Measurements from ENCODE around the gene ZBTB3.
"Not testable (repeated sequence)": the region's sequence is repeated elsewhere in the genome, so short reads cannot be mapped to it uniquely, and the experiment has no call there.

The ZBTB3 gene

GRCh38 chr11:62755086-62755615 is 1.2 kb upstream of the ZBTB3 start:
- no peak for DNase-seq

DNA sequence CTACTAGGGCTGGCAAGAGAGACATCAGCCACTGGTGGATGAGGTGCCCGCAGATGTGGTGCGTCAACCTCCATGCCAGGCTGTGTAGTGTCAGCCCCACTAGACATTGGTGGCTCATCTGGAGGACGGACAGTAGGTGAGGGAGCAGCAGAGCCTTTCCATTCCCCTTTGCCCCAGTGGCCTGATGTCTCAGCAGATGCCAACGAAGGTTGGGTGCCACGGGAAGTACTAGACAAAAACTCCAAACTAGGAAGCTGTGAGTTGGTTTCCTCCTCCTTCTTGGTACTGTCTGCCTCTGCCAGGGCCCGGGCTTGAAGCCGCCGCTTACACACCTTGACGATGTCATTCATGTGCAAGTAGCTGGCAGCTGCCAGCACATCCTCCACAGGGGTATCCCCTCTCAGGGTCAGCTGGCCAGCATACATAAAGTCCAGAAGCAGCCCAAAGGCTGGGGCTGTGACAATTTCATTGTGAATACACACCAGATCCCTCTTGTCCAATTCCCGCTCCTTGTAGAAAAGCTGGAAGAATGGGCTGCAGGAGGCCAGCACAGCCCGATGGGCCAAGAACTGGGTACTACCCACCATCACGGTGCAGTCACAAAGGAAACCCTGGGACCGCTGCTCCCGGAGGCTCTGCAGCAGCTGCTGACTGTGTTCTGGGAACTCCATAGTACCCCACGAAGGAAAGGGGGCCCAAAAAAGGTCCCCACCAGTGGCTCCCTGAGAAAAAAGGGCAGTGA is 795 bp downstream of the ZBTB3 start:
- DNase-seq = no peak

DNA sequence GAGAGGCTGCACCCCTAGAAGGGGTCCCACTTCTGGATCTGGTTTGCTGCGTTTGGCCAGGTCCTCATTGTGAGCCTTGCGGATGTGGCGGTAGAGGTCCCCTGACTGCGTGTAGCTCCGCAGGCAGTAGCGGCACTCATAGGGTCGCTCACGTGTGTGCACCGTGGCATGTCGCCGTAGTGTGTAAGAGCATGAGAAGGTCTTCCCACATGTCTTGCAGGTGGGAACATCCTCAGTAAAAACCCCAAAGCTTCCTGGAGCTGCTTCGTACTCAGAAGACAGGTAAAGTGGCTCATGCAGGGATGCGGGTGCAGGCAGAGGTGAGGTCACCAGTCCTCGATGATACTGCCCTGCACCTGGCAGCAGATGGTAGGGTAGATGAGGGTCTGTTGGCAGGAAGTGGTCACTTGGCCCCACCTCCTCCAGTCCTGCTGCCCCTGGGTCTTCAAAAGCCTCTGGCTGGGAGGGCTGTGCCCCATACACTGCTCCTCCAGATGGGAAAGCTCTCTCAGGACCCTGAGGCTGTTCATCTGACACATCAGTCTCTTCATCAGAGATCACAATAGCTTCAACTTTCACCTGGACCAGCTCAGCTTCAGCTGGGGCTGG is 1.7 kb downstream of the ZBTB3 start:
- DNase-seq = no peak

DNA sequence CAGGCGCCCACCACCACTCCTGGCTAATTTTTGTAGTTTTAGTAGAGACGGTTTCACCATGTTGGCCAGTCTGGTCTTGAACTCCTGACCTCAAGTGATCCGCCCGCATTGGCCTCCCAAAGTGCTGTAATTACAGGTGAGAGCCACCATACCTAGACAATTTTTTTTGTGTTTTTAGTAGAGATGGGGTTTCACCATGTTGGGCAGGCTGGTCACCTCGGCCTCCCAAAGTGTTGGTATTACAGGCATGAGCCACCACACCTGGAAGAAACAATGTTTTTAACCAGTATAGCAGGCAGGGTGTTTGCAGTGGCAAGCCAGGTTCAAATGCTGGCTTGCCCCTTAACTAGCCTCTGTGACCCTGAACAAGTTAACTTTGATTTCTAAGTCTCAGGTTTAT is 4.0 kb downstream of the ZBTB3 start:
- not testable (repeated sequence) for DNase-seq

GRCh38 chr11:62747475-62748160 is 6.3 kb downstream of the ZBTB3 start:
- no peak for DNase-seq

- DNase-seq = no peak
Measured at GRCh38 chr11:62737196-62737595, 16.8 kb downstream of the ZBTB3 start.

DNA sequence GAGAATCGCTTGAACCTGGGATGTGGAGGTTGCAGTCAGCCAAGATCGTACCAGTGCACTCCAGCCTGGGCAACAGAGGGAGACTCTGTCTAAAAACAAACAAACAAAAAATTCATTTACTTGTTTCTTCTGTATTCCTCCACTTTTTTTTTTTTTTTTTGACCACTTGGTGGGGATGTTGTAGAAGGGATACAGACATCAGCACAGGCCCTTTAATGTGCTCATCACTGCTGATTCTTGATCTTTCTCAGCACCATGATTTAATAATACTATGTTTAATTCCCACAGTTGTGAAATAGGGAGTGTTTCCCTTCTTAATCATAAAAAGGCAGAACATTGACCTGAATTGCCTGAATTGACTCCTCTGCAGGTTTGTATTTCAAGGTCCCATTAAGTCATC is 21.1 kb downstream of the ZBTB3 start:
- no peak for DNase-seq

DNA sequence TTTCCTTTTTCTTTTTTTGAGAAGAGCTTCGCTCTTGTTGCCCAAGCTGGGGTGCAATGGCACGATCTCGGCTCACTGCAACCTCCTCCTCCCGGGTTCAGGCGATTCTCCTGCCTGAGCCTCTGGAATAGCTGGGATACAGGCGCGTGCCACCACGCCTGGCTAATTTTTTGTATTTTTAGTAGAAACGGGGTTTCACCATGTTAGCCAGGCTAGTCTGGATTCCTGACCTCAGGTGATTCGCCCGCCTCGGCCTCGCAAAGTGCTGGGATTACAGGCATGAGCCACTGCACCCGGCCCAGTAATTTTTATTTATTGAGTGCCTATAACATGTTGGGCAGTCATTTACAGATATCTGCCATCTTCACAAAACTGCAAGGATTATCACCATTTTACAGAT is 23.9 kb downstream of the ZBTB3 start:
- DNase-seq = not testable (repeated sequence)

- peak; percentile 78 to 80 for DNase-seq
Measured at GRCh38 chr11:62728171-62728988, 25.6 kb downstream of the ZBTB3 start, which contains the start of gene TTC9C. Gene TTC9C (plus strand): TSS chr11:62728486. CDS start chr11:62728849, 363 bp downstream.

DNA sequence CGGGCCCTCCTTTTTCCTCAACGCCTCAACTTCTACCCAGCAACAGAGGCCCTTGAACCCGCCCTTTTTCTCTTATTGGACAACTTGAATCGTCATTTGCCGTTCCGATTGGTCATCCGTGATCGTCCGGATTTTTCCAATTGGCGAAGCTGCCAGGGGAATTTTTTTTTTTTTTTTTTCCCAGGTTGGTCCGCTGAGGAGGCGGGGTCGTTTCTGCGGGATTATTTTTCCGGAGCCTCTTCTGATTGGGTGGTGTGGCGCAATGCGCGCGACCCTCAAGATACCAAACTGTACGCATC is 26.1 kb downstream of the ZBTB3 start:
- peak; percentile 72 to 75 for DNase-seq

DNA sequence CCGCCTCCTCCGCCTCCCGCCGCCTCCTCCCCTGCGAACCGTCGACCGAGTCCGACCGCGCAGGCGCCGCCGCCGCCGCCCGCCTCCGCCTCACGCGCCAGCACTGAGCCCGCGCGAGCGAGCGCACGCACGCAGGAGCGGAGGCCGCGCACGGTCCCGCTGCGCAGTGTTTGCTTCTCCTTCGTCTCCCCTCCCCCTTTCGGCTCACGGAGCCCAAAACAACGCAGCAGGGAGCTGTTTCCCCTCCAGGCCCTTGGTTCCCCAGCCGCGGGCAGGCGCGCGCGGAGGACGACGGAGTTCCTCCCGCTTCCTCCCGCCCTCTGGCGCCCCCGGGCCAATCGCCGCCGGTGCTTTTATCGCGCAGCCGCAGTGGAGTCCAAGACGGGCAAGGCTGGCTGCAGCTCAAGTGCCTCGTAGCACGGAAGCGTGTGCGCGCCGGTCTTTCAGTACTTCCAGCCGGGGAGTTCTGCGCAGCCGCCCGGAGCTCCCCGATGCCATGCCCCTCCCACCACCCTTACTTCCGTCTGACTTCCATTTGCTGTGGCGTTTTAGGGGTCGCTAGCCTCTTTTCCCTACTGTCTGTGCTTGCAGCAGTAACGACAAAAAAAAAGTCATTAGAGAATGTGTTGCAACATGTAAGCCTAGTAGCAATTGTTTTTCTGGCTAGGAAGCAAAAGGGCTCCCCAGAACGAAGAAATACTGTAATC is 26.6 kb downstream of the ZBTB3 start, which contains the start of gene HNRNPUL2:
TSS of gene HNRNPUL2 (minus strand) at position 293 of the 707 bp plus-strand sequence. CDS start 301 bp downstream, outside the sequence.
- DNase-seq = peak; percentile 96 to 98

- no peak for DNase-seq
Measured at GRCh38 chr11:62726915-62727164, 27.1 kb downstream of the ZBTB3 start.

DNA sequence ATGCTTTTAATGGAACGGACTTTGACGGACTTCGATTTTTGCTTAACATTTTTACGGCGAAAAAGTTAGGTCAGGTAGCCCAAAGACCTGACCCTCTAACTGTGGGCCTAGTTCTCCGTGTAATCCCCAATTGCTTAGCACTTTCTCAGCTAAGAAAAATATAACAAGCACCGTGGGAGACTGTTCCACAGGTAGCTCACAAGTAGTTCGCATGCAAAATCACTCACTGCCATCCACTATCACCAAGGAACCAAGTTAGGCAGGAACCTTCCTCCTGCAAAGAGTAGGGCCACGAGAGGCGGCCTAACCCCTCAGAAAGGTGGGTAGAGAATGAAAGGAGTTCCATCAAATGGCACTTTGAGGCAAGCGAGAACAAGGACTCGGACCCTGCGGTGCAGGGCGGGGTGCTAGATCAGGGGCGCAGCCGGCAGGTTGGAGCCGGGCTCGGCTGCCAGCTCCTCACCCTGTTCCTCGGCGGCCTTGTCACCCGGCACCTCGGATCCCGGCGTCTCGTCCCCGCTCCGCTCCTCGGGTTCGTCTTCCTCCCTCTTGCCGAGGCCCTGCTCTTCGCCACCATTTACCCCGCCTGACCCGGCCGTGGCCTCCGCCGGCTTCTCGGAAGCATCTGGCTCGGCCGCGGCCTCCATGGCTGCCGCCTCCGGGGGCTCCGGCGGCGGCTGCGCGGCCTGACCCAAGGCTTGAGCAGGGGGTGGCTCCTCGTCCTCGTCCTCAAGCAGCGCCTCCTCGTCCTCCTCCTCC is 27.6 kb downstream of the ZBTB3 start:
- DNase-seq = no peak

DNA sequence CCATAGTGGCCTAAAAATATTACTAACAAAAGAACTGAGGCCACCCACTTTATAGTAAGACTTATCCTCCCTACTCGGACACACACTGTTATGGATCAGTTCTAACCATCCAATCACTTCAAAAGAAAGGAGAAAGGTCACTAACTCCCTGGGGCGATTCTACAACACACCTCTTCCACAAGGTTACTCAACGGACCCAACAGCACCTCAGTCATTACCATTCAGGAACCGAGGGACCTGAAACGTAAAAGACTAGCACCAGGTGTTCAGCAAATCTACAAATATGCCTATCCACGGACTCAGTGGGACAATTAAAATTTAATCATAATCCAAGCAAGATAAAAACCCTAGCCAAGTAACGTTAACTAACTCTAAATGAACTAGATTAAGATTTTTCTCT is 28.3 kb downstream of the ZBTB3 start:
- DNase-seq = no peak

GRCh38 chr11:62724171-62724570 is 29.8 kb downstream of the ZBTB3 start:
- no peak for DNase-seq

DNA sequence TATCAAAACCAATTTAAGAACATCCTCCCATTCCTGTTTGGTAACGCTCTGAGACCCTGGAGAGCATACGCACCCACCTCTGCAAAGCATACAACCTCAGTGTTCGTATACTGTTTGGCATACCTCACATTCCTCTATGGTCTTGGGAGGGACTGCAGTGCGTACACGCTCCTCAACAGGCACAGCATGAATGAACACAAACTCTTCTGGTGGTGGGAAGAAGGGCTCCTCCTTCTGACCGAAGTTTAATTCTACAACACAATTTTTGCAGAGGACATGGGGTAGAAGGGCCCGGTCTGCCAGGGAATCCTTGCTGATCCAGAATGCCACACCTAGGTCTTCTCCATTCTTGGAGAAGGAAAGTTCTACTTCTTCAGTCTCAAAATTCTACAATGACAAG is 32.0 kb downstream of the ZBTB3 start:
- no peak for DNase-seq

GRCh38 chr11:62719302-62719978 is 34.5 kb downstream of the ZBTB3 start:
- no peak for DNase-seq

DNA sequence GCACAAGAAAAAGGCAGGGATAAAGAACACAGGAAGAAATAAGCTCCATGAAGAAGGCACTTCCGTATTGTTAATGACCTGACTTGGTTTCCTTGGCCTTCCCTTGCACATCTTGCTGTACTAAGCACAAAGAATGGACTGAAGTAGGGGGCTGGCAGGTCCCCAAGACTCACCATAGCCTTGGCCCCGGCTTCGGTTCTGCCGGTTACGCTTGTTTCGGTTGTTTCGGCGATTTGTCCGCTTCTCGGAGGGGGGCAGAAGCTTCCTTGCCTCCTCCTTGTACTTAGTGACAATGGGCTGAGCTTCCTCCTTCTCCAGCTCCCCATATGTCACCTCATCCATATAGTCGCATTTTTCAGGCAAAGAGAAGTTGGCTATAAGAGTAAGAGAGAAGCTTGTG is 37.1 kb downstream of the ZBTB3 start:
- no peak for DNase-seq

GRCh38 chr11:62716206-62716605 is 37.8 kb downstream of the ZBTB3 start:
- no peak for DNase-seq

GRCh38 chr11:62715150-62716130 is 38.5 kb downstream of the ZBTB3 start:
- no peak for DNase-seq

All from activated CD4-positive, alpha-beta T cell treated with anti-CD3 and anti-CD28 coated beads, Interleukin-2, amount 50 U/mL, for 4 hours (primary cell).